PC-3 (cell line): ENCODE data around the gene TALDO1.

Source experiments
- CTCF ChIP-seq: fragments of 300-600 bp; sonication (generic); conservative IDR thresholded peaks from 2 replicates; pipeline ENCODE4 v1.5.1; 2017; ENCODE audit warnings: antibody characterized with exemption, low read depth, mild to moderate bottlenecking, low read length
- EZH2phosphoT487 ChIP-seq: fragments of 300-600 bp; sonication (generic); IDR thresholded peaks from 2 replicates; pipeline ENCODE4 v1.6.1; 2018; ENCODE audit warnings: mild to moderate bottlenecking, antibody characterized with exemption, low read length, borderline replicate concordance

- TF ChIP-seq CTCF (no peak), EZH2phosphoT487 (no peak)
These were observed 46.3 kb downstream of the TALDO1 start for GRCh38 chr11:793556-793955.
